Stimulated activated CD8-positive, alpha-beta memory T cell treated with anti-CD3 and anti-CD28 coated beads, Interleukin-2, amount 100 ng/mL, for 1 hour (primary cell): ENCODE data around the gene CTAG1A.
"Not testable (repeated sequence)": the region's sequence is repeated elsewhere in the genome, so short reads cannot be mapped to it uniquely, and the experiment has no call there.

Experiments
- DNase-seq, 2 donors: peaks; one replicate each; pipeline ENCODE4 v3.0.0-alpha.2; 2020; ENCODE audit warnings: low read depth in 2 of 2

CTAG1A gene

DNA sequence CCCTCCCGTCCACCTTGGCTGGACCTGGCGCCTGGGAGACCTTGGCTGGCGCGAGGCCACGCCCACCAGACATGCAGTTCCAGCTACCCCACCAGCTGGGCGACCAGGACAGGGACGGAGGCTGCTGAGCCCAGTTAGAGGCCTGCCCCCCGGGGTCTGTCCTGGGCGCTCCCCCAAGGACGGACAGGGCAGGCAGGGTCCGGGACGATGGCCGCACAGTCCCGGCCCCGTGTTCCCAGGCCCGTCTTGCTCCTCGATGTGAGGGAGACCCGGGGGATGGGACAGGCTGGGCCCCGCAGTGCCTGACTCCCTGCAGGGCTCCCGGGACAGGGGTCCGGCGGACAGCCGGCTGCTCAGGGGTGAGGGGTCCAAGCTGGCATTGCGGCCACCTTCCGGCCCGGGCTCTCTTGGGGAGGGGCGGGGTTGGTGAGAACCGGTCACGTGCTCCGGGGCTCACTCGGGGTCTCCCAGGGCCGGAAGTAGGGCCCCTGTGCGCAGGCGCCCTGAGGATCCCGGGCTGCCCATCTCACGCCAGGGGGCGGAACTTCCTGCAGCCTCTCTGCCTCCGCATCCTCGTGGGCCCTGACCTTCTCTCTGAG, at the start of gene CTAG1A:
CTAG1A (plus strand) TSS at position 549 of the 599 bp plus-strand sequence. CDS start 74 bp downstream, outside the sequence.
- DNase-seq: not testable (repeated sequence)

DNA sequence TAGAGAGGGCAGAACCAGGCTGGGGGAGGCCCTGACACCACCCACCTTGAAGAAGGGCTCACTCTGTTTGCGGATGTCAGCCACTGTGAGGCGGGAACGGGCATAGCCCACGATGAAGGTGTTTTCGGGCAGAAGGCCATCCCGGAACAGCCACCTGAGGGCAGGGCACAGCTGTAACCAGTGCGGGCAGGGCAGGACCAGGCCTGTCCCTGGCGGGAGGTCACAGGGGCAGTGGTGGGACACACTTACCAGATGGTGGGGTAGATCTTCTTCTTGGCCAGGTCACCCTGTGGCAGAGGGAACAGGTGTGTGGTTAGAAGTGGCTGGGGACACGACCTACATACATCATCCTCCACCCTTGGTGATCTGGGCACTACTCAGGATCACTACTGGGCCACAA, 49.0 kb upstream of the CTAG1A start:
- DNase-seq: no peak

DNA sequence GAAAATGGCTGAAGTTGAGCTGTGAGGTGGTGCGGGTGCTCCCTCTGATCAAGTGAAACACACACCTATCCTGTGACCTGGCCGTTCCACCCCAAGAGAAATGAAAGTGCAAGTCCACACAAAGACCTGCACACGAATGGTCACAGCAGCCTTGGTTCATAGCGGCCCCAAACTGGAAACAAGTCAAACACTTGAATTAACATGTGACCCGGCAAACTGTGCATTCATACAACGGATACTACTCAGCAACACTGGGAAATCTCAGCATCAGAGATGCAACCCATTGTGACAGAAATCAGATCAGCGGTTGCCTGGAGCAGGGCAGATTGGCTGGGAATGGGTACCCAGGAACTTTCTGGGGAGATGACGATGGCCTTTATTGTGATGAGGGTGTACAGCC, 45.9 kb upstream of the CTAG1A start:
- DNase-seq: no peak

DNA sequence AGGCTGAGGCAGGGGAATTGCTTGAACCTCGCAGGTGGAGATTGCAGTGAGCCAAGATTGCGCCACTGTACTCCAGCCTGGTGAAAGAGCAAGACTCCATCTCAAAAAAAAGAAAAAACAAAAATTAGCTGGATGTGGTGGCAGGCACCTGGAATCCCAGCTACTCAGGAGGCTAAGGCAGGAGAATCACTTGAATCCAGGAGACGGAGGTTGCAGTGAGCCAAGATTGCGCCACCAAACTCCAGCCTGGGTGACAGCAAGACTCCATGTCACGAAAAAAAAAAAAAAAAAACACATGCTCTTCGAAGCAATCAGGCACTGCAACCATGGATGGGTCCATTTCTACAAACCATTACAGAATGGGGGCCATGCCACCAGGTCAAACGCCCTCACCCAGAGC, 44.6 kb upstream of the CTAG1A start:
- not testable (repeated sequence) for DNase-seq

DNA sequence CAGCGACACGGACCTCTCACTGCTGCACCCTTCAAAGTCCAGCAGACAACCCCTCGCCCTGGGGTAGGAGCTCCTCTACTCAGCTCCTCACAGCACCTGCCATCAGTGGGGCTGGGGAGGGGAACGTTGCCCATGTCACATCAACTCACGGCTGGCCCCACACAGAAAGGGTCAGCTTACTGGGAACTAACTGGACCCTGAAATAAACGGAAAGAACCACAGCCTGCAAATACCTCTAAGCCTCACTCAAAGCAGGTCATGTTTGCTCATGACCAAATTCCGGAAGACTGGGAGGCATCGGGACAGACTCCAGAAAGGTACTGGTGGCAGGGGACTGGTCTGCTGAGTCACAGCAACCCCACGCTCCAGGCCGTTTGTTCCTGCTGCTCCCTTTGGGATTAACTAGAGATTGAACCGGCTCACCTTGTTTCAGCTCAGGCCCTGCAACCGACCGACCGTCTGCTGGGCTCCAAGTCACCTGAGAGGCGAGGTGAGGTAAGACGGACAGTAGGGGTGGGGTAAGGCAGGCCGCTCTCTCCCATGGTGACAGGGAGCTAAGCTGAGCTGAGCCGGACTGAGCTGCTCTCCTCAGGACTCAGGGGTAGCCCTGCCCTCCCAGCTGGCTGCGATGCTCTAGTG, 43.9 kb upstream of the CTAG1A start:
- DNase-seq: no peak

DNA sequence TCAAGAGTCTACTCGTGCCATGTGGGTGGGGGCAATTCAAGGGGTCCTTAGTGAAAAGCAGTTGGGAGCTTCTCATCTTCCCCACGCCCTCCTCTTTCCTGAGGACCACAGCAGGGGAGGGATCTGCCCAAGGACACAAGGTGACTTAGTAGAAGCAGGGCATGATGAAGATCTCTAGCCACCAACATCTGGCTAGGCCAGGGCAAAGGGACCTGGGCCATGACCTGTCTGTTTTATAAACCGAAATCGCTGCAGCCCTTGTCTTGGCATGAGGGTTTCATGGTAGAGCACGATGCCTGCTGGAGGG, 43.4 kb upstream of the CTAG1A start:
- DNase-seq: no peak

DNA sequence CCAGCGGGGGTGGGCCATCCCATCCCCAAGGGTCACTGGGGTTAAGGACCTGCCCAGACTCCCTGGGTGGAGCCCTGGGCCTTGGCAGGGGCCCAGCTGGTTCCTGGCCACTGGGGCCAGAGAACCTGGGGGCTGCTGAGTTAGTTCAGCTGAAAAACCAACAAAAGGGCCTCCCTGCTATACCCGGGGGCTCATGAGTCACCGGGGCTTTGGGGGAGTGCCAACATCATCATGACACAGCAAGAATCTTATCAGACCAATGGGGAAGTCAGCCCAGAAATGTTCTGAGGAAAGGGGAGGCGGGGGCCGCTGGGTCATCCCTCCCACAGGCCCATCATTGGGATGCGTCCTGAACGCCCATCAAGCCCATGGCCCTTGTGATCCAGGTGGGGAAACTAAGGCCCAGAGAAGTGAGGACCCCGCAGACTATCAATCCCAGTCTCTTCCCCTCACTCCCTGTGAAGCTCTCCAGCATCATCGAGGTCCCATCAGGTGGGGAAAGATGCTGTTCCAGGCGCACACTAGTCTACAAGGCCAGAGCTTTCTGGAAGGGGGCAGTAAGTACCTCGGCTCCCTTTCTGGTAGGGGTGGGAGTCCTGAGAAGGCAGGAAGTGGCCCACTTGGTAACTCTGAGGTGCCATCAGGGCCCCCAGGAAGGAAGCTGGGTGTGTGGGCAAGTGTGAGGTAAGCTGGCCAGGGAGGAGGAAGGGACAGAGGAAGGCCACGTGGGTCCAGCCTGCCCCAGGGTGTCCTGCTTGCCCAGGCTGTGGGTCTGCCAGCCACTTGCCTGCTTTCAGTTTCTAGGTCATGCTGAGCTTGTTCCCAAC, 42.8 kb upstream of the CTAG1A start:
- DNase-seq: no peak

DNA sequence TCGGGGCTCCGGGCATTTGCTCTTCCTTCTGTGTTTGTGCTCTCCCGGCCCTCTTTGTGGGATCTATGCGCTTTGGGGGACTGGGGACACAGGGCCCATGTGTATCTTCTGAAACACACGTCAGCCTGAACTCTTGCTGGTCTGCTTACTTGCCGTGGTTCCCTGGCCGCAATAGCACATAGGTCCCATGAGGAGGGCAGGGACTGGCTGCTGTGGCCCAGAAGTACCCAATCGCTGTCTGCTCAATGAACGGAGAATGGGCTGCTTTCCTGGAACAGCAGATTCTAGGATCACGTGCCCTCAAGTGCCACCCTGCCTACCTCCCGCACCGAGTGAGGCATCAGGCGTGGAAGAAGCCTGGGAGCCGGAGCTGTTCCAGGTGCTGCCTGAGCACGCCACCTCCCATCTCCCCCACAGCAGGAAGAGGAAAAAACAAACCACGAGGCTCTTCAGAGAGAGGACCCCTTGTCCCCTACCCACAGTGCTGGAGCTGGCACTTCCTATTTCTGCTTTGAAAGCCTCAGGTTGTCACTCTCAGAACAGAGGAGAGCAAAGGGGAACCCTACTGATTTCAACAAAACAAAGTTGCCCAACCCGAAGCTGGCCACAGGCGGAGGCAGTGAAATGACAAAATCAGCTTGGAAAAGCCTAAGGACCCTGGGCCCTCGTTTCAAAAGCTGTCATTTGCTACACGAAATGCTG, 42.1 kb upstream of the CTAG1A start:
- no peak for DNase-seq

DNA sequence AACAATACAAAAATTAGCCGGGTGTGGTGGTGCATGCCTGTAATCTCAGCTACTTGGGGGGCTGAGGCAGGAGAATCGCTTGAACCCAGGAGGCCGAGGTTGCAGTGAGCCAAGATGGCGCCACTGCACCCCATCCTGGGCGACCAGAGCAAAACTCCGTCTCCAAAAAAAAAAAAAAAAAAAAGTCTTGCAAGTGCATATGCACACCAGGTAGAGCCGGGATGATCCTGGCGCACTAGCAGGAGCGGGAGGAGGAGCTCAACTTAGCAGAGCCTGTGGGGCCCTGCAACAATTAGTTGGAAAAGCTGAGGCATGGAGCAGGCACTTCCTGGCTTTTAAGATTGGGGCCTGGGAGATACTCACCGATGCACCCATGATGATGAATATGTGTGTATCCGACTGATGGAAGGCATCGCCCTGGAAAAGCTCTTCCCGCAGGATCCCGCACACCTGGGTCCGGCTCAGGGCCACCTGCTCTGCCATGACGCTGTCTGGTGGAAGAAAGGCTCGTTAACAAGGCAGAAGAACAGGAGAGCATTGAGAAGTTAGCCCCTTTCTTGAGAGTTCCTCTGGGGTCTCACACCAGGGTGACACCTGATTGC, 39.2 kb upstream of the CTAG1A start:
- no peak for DNase-seq

DNA sequence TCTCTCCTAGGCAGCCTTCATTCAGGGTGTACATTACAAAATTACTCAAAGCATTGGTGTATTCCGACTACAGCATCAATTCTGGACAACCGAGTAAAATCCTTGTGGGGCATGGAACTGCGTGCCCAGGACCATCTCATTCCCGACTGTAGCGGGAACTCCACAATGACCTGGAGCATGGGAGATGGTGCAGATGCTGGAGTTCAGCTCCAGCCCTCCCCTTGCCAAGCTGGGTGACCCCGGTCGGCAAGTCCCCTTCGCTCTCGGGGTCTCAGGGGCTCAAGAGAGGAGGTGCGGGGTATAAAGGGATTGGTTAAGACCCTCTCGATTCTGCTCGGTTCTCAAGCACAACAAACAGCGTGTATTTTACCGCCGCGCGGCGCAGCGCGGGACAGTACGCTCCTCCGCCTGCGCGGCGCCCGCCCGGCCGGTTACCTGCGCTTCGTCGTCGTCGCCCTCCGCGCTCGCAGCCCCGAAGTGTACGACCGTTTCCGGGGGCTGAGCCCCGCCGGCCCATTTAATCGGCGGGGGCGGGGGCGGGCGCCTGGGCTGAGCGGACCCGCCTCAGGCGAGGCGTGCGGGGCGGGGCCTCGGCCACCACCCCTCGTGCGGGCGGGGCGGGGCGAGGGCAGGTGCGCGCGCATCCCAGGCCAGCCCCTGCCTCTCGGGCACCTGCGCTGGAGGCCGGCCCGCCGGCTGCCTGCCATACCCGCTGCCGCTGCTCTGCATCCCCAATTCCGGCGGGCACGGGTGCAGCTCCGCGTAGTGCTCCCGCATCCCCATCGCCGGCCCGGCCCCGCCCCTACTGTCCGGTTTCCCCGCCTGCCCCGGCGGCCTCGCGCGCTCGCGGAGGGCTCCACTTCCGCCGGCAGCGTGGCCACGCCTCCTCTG, 38.3 kb upstream of the CTAG1A start, which contains the start of gene G6PD:
G6PD (minus strand) TSS at position 493 of the 891 bp plus-strand sequence. CDS start 691 bp downstream, outside the sequence.
- peak; percentile 66 to 69 for DNase-seq

DNA sequence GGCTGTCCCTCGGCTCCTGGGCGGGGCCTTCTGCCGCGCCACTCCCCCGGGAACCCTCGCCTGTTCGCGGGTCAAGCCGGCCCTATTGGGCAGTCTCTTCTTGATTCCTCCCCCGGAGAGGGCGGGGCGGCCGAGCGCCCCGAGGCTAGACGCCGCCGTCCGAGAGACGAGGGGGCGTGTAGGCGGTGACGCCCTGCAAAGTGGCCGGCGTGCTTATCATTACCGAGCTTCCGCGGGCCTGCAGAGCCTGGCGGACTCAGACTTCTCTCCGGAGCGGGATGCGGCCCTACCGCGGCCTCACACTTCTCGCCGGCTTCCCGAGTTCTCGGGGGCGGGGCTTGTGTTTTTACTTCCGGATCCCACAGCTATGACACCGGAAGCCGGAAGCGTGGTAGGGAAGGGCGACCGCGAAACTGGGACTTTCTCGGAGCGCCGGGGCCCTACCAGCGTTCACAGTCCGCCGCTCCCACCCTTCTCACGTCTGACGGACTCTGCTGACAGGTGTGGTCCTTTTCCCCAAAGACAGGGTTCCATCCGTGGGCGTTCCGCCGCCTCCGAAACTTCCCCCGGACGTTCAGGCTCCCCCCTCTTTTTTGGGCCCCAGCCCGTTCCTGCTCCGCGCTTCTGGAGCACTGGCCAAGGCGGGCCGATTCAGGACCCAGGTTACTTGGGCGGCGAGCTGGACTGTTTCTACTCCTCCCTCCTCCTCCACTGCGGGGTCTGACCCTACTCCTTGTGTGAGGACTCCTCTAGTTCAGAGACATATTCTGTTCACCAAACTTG, 37.5 kb upstream of the CTAG1A start, which contains the start of gene IKBKG:
IKBKG (plus strand) TSS at position 376 of the 783 bp plus-strand sequence. CDS start 4,383 bp downstream, outside the sequence.
- DNase-seq: peak; percentile 72 to 81

DNA sequence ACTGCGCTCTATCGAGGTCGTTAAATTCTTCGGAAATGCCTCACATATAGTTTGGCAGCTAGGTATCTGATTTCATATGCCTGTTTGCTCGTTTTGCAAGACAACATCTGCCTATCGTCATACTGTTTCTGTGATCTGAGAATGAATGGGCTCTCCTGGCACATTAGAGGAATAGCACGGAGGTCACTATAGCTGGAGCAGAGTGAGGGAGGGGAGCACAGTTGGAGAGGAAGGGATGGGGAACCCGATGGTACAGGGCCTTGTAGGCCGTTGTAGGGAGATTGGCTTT, 37.0 kb upstream of the CTAG1A start:
- DNase-seq: no peak

DNA sequence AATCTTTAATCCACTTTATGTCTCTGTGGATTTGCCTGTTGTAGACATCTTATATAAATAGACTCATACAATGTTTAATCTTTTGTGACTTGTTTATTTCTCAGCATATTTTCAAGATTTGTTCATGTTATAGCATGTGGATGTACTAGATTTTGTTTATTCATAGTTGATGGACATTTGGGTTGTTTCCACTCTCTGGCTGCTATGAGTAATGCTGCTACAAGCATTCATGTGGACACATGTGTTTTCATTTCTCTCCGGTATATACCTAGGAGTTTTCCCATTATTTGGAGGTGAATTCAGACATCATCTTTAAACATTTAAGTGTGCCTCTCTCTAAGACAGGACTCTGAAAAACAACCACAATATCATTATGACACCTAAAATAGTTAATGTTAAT, 35.2 kb upstream of the CTAG1A start:
- DNase-seq: no peak

DNA sequence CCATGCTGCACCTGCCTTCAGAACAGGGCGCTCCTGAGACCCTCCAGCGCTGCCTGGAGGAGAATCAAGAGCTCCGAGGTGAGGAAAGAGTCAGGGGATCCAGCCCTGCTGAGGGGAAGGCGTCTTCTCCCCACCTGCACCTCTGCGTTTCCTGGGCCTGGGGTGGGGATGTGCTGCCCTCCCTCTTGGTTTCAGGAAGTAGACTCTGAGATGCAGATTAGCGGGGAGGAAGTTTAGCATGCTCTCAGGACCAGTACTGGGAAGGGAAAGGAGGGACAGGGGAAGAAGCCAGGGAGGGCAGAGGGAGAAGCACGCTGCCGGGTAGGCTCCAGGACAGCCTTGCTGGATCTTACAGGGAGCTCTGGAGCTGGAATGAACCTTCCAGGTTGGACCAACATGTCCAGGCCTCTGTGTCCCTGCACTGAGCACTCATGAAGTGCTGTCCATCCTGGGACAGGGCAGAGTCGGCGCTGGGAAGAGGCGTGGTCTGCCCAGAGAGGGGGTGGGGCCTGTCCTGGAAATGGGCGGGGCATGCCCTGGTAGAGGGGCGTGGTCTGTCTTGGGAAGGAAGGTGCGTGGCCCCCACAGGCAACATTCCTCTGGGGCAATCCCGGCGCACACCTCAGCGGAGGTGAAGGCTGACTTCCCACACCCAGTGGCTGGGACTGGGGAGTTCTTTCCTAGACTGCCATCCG, 32.7 kb upstream of the CTAG1A start:
- not testable (repeated sequence) for DNase-seq

DNA sequence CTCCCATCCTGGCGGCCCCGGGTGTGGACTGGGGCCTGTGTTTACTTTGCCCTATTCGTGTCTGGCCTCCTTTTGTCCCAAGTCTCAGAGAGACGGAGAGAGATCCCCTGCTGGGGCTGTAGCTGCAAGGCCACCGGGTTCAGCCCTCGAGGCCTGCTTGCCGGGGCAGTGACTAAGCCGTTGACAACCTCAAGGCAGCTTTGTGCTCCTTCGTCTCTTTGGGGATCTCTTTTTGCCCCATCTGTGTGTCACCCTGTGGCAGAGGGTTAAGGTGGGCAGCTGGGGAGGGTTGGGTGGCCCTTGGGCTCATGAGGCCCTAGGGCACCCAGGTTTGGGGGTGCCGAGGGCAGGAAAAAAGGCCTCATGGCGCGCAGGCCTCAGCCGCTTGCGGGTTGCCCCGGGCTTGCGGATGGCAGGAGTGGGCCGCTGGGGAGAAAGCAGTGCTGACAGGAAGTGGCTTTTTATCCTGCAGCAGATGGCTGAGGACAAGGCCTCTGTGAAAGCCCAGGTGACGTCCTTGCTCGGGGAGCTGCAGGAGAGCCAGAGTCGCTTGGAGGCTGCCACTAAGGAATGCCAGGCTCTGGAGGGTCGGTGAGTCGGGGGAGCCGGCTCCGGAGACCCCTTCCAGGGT, 26.8 kb upstream of the CTAG1A start:
- not testable (repeated sequence) for DNase-seq

DNA sequence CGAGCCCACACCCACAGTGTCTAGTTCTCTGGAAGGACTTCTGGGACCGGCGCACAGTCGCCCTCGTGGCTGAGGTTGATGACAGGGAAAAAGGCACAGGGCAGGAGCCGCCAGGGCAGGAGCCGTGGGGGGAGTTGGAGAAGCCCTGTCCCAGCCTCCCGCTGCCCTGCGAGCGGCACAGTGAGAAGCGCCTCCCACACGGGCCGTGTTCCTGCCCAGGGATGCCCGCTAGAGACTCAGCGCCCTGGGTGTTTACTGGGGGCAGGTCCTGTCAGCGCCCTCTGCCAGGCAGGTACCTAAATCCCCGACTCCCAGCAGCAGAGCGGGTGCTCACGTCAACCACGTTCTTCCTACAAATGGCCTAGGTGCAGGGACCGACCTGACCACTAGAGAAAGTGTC, 26.0 kb upstream of the CTAG1A start:
- DNase-seq: not testable (repeated sequence)

DNA sequence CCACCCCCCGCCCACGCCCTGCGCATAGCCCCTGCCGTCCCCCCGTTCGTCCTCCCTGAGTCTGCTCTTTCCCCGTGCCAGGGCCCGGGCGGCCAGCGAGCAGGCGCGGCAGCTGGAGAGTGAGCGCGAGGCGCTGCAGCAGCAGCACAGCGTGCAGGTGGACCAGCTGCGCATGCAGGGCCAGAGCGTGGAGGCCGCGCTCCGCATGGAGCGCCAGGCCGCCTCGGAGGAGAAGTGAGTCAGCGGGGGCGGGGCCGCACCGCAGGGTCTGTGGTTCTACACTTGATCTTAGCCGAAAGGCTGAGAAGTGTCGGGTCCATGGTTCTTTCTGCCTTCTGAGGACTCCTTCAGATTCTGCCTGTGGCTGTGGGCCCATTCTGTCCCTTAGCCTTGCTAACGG, 24.6 kb upstream of the CTAG1A start:
- DNase-seq: not testable (repeated sequence)

DNA sequence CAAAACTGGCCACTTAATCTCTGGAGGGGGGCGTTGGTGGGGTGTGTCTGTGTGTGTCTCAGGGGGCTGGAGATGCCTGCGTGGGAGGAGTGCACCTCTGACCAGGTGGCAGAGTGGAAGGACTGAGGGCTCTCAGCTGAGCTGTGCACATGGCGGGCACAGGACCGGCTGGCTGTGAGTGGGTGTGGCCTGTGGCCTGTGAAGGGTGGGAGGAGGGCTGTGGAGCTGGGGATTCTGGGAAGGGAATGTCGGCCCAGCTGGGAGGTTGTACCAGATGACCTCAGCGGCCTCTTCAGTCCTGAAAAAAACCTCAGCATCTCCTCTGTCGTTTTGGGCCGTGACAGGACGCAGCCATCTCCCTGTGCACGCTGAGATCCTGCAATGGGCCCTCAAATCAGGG, 22.6 kb upstream of the CTAG1A start:
- DNase-seq: not testable (repeated sequence)

DNA sequence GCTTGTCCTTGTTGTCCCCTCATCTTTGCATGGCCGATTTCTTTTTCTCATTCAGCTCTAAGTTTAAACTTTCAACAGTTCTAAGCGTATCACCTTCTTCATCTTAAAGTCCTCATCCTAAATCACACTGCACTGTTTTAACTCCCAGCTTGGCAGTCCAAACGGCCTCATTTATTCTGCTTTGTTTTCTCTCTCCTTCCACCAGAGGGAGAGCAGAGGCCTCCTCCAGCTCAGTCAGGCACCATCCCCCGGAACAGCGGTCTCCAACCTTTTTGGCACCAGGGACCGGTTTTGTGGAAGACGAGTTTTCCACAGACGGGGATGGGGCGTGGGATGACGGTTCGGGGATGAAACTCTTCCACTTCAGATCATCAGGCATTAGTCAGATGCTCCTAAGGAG, 14.6 kb upstream of the CTAG1A start:
- DNase-seq: not testable (repeated sequence)
